Subcutaneous abdominal adipose tissue (tissue), 5 donors: ENCODE measurements around the gene TNFSF12.
"Not testable (repeated sequence)": the region's sequence is repeated elsewhere in the genome, so short reads cannot be mapped to it uniquely, and the experiment has no call there.

Experiments
- H3K27ac ChIP-seq: one replicate; pipeline ENCODE4 v1.7.0; 2013; ENCODE audit warnings: low read depth, mild to moderate bottlenecking, inconsistent platforms, low read length, moderate library complexity
- H3K27me3 ChIP-seq, 5 donors: one replicate each; pipeline ENCODE4 v1.7.0; 2013; ENCODE audit warnings: low read length in 5 of 5, inconsistent platforms in 1 of 5; ENCODE audit not compliant: control insufficient read depth in 5 of 5, insufficient read depth in 4 of 5
- H3K36me3 ChIP-seq, 5 donors: one replicate each; pipeline ENCODE4 v1.7.0; 2013; ENCODE audit warnings: low read length in 5 of 5; ENCODE audit not compliant: control insufficient read depth in 5 of 5, insufficient read depth in 5 of 5
- H3K4me1 ChIP-seq, 5 donors: one replicate each; pipeline ENCODE4 v1.7.0; 2013; ENCODE audit warnings: low read length in 5 of 5, mild to moderate bottlenecking in 3 of 5, moderate library complexity in 1 of 5; ENCODE audit not compliant: control insufficient read depth in 5 of 5, insufficient read depth in 5 of 5
- H3K4me3 ChIP-seq, 5 donors: one replicate each; pipeline ENCODE4 v1.7.0; 2013; ENCODE audit warnings: low read length in 5 of 5, low read depth in 1 of 5
- H3K9ac ChIP-seq, 5 donors: one replicate each; pipeline ENCODE4 v1.7.0; 2013; ENCODE audit warnings: low read length in 5 of 5, mild to moderate bottlenecking in 4 of 5, moderate library complexity in 3 of 5
- H3K9me3 ChIP-seq, 5 donors: one replicate each; pipeline ENCODE4 v1.7.0; 2013; ENCODE audit warnings: low read length in 5 of 5; ENCODE audit not compliant: control insufficient read depth in 5 of 5
- donor health status: healthy.
- donor health status: healthy.
- donor health status: healthy.
- donor health status: healthy.
- donor health status: healthy.

The TNFSF12 gene

GRCh38 chr17:7592422-7593021 is 43.7 kb downstream of the TNFSF12 start:
- H3K27me3 ChIP-seq = no peaks in the 10 kb centered on the region
- H3K9ac ChIP-seq = no peak overlapping the region
- H3K36me3 ChIP-seq = peaks cover 11 to 83% (median 69%) of the 10 kb centered on the region in 5 donors
- H3K9me3 ChIP-seq = no peaks in the 10 kb centered on the region
- H3K27ac ChIP-seq = no peak overlapping the region
- H3K4me1 ChIP-seq = peaks cover 0 to 15% (median 11%) of the 10 kb centered on the region in 5 donors
- H3K4me3 ChIP-seq = no peak overlapping the region

GRCh38 chr17:7593296-7593695 is 44.4 kb downstream of the TNFSF12 start:
- no peak overlapping the region for H3K4me3 ChIP-seq
- peaks cover 11 to 77% (median 66%) of the 10 kb centered on the region in 5 donors for H3K36me3 ChIP-seq
- no peaks in the 10 kb centered on the region for H3K27me3 ChIP-seq
- no peak overlapping the region for H3K27ac ChIP-seq
- no peaks in the 10 kb centered on the region for H3K9me3 ChIP-seq
- no peak overlapping the region for H3K9ac ChIP-seq
- H3K4me1 ChIP-seq = peaks cover 0 to 15% (median 11%) of the 10 kb centered on the region in 5 donors

GRCh38 chr17:7597561-7597960 is 48.7 kb downstream of the TNFSF12 start:
- peaks cover 15 to 90% (median 78%) of the 10 kb centered on the region in 5 donors for H3K36me3 ChIP-seq
- not testable (repeated sequence) for H3K27ac ChIP-seq, H3K9me3 ChIP-seq, H3K4me3 ChIP-seq, H3K4me1 ChIP-seq, H3K9ac ChIP-seq, H3K27me3 ChIP-seq

GRCh38 chr17:7606280-7606679 is 57.4 kb downstream of the TNFSF12 start:
- Histone ChIP-seq H3K4me3 (no peak overlapping the region), H3K9me3 (no peaks in the 10 kb centered on the region), H3K4me1 (peaks cover 0 to 5% (median 0%) of the 10 kb centered on the region in 5 donors), H3K27me3 (no peaks in the 10 kb centered on the region), H3K36me3 (peaks cover 14 to 53% (median 39%) of the 10 kb centered on the region in 5 donors), H3K9ac (peak overlapping the region in 1 of 5 donors; percentile 10), H3K27ac (no peak overlapping the region)
